ENCODE data around the gene PSMD13.
"Not testable (repeated sequence)": the region's sequence is repeated elsewhere in the genome, so short reads cannot be mapped to it uniquely, and the experiment has no call there.

The PSMD13 gene

DNA sequence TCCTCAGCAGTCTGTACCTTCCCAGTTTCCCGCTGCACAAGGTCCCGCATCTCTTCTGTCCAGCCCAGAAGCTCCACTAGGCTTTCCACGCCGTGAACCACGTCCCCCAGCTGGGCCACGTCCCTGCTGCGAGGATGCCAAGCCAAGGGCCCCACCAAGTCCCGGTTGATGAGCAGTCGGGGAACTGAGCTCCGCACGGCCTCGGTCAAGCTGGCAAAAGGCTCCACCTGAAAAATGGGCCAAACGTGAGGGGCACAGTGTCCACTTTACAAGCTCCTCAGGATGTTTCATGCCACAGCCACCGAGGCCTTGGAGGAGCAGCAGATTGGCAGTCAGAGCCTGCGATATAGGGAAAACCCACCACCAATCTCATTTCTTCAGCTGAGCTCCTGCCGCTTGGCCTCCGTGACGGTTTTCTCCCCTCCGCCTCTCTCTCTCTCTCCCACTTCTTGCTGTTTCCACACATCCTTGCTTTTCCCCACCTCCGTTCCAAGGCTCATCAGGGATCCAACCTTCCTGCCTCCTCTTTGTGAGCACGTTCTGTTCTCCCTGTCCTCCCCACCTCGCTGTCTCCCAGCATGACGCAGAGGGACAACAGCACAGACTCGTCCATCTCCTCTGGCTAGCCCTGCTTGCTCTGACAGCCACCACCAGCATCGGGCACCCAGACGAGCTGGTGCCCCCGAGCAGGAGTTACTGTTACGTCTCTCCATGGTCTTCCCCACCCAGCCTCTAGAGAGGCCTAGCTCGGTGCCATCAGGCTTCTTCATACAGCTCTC lies 17.8 kb upstream of the PSMD13 start:
- DNase-seq (ENCODE audit: low spot score), result no peak

DNA sequence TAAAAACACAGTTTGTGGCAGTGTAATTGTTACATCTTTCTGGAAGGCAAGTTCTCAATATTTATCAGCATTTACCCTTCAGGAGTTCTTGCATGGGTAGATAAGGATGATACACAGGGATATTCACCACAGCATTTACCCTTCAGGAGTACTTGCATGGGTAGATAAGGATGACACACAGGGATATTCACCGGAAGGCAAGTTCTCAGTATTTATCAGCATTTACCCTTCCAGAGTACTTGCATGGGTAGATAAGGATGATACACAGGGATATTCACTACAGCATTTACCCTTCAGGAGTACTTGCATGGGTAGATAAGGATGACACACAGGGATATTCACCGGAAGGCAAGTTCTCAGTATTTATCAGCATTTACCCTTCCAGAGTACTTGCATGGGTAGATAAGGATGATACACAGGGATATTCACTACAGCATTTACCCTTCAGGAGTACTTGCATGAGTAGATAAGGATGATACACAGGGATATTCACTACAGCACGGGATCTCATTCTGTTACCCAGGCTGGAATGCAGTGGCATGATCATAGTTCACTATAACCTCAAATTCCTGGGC lies 16.0 kb upstream of the PSMD13 start:
- not testable (repeated sequence) for DNase-seq (ENCODE audit: low spot score)

DNA sequence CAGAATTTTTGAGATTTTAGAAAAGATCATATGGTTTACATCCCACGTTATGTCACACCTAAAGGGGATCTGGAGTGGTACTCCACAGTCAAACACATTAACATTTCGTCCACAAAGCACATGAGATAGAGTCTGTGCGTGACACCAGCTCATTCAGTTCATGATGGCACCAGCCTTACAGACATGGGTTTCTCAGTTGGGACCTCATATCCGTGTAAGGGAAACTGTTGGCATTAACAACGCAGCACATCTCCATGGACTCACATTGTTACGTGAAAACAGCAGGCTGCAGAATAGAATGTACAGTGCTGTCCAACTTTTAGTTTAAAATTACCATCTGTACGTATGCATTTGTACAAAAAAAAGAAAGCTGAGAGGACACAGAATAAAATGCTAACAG lies 15.2 kb upstream of the PSMD13 start:
- no peak for DNase-seq (ENCODE audit: low spot score)

DNA sequence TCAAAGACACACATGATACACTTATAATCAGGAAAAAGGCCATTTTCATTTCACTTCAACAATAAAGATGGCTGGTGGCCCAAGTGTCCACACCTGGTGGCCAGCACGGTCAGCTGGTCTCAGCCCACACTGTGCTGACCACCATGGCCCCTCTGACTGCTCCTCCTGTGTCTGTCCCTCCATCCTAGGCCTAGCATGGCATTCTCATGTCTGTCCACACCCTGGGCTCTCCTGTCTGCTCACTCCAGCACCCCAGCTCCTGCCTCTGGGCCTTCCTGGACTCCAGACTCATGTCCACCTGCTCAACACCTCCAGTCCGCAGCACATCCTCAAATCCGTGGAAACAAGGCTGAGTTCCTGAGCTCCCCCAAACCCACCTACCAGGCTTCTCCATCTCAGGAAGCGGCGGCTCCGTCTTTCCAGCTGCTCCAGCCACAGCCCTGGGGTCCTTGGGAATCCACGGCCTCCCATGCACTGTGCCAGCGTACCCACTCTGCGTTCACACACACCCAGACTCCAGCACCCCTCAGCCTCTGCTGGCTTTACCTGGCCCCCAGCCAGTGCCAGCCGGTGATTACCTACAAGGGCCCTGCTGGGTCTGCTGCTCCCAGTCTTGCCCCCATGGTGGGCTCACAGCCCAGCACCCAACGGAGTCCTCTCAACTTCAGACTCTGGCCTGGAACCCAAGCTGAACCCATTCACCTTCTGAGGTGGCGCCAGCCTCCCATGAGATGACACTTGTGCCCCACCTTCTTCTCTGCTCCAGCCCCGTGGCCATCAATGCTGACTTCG lies 14.6 kb upstream of the PSMD13 start:
- DNase-seq (ENCODE audit: low spot score), result no peak

DNA sequence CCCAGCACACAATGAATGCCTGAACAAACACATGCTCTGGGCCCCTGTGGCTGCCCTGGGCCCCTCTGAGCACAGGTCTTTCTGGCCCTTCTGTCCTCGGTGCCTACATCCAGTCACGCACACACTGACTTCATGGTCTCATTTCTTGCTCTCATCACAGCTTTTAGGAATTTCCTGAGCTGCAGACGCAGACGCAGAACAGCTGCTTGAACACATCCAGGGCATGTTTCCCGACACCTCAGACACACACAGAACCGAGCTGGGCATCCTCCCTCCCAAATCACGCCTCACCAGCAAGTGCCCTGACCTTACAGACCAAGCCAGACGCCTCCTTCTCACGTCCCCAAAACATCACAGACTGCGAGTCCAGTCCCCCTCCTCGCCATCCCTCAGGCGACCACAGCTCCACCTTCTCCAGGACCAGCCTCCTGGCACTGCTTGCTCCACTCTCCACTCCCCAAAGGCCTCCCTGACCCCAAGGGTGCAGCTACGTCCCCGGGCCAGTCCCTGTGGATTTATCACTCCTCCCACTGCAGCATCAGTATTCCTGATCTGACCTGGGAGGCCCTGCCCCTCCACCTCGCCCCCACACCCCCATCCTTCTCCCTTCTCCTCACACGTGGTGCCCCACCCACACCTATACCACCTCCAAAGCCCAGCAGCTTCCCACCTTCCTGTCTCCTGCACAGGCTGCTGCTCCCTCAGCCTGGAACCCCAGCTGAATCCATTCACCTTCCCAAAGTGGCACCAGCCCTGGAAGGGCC lies 13.6 kb upstream of the PSMD13 start:
- DNase-seq (ENCODE audit: low spot score), result no peak

DNA sequence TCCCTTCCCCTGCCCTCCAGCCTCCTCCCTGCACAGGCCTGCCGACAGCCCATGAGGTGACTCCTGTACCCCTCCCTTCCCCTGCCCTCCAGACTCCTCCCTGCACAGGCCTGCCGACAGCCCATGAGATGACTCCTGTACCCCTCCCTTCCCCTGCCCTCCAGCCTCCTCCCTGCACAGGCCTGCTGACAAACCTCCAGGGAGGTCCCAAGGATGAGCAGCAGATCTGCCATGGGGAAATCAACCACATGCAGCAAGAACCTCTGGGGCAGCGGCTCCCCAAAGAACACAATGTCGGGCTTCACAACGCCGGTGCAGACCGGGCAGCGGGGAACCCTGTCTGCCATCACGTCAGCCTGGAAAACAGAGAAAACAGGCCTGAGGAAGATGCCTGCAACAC lies 12.9 kb upstream of the PSMD13 start:
- DNase-seq (ENCODE audit: low spot score), result no peak

DNA sequence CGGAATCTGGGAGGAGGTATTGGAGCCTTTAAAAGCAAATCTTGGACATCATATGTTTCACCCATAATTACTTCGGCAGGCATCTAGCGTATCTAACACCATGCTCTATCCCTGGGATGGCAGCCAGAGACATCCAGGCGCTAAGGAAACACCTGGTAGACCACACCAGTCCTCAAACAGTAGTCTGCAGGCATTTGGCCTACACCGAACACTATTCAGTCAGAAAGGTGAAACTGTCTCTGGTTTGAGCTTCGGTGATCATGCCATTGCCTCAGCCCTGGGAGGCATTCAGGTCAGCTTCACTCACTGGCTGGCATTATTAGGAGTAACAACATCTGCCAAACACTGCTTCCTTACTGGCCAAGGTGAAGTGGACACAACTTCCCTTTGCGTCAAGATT lies 12.4 kb upstream of the PSMD13 start:
- no peak for DNase-seq (ENCODE audit: low spot score)

DNA sequence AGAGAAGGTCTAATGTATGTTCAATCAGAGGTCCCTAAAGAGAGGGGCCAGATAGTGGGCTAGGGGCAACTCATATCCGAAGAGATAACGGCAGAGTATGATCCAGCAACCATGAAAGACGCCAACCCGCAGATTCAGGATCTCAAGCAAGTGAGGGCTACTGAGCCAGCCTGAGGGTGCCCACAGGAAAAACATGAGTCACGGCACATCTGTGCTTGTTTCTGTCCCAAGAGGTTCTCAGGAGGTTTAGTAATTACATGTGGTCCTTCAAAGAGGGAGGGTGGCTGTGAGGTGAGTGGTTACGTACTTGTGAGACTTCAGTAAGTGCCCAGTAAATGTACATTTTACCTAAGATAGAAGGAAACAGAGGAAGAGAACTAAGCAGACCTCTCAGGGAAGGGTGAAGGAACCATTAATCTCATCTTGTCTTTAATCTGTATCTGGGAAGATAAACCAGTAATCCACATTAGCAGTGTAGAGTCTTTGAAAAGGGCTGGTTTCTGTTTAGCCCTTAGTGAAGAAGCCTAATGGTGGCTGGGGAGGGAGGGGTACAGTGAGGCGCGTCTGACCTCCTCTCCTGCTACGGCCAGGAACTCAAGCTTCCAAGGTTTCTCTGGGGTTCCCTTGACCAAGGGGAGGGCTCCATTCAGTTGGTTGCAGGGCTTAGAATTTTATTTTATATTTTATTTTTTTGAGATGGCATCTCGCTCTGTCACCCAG lies 10.9 kb upstream of the PSMD13 start:
- no peak for DNase-seq (ENCODE audit: low spot score)

DNA sequence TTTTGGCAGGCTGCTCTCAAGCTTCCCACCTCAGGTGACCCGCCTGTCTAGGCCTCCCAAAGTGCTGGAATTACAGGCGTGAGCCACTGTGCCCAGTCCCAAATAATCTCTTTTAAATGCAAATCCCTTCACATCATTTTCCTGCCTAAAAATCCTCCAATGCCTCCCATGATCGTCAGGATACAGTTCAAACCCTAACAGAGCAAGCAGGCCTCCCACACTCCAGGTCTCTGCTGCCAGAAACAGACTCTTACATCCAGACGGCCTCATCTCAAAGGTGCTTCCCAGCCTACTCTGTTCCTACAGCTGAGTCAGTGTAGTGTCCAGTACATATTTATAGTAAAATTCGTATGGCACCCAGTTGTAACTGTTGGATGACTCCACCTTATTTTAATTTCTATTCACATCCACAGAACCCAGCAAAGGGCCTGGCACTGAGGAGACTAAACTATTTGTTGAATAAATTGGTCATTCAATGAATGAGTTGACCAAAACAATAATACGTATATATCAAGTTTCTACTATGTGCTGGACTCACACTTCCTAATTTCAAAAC lies 8.9 kb upstream of the PSMD13 start:
- no peak for DNase-seq (ENCODE audit: low spot score)

DNA sequence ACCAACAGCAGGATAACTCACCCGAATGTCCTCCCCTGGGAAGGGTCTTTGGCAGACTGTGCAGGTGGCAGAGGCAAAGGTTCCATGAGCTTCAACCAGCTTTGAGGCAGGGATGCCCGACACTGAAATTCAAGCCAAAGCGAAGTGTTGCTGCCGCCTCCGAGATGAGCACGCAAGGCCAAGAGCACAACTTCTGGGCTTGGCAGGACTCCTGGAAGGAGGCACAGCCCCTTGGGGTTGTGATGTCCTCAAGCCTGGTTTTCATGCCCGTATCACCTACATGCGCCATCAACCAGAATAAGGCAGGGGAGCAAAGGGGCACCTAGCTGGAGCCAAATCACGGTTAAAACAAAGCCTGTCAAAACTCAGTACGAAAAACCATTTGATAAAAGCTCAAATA lies 6.3 kb upstream of the PSMD13 start:
- no peak for DNase-seq (ENCODE audit: low spot score)

DNA sequence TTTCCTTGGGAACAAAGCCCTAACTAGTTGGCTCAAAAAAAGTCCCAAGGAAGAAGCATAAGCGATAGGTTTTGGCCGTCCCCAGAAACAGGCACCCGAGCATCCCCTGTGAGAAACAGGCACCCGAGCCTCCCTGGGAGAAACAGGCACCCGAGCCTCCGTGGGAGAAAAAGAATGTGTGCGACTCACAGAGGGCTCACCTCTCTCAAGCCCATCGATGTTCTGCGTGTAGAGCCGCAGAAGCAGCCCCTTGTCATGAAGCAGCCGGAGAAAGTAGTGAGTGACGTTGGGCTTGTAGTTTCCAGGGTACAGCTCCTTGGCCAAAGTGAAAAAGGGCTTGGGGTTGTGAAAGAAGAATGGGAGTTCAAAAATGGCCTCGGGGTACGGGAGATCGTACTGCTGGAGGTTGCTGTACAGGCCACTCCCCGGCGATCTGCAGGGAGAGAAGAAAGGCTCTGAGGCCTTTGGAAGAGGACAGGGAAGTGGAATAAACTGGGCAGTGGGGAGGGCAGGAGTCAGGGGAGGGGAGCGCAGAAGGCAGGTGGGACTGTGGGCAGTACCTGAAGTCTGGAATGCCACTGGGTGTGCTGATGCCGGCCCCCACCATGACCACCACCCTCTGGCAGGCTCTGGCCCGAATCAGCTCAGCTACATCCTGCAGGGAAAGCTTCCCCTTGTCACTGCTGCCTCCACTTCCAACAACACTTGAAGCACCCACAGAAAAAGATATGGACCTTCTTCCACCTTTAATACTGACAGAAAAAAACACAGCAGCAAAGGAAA lies 3.8 kb upstream of the PSMD13 start:
- no peak for DNase-seq (ENCODE audit: low spot score)

DNA sequence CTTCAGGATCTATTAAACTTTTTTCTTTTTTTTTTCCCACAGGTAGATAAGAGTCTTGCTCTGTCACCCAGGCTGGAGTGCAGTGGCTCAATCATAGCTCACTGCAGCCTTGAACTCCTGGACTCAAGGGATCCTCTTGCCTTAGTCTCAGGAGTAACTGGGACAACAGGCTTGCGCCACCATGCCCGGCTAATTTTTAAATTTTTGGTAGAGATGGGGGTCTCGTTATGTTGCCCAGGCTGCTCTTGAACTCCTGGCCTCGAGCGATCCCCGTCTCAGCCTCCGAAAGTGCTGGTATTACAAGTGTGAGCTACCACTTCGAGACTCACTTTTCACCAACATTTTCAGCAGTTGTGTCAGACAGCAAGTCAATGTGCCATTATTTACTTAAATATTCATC lies 1.6 kb upstream of the PSMD13 start:
- no peak for DNase-seq (ENCODE audit: low spot score)

DNA sequence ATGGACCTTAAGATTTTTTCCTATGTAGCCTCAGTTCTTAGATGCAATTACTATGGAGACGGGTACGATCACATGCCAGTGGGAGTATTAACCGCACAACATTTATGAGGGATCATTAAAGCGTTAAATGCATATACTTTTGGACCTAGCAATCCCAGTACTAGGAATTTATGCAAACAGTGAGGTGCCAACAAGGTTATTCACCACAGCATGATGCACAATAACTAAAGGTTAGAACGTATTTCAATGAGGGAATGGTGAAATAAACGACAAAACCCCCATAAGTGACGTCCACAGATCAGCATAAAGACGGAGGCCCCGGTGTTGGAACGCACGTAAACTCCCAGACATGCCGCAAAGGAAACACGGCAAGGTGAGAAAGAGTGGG lies 1.2 kb upstream of the PSMD13 start:
- DNase-seq (ENCODE audit: low spot score), result peak; percentile 11

DNA sequence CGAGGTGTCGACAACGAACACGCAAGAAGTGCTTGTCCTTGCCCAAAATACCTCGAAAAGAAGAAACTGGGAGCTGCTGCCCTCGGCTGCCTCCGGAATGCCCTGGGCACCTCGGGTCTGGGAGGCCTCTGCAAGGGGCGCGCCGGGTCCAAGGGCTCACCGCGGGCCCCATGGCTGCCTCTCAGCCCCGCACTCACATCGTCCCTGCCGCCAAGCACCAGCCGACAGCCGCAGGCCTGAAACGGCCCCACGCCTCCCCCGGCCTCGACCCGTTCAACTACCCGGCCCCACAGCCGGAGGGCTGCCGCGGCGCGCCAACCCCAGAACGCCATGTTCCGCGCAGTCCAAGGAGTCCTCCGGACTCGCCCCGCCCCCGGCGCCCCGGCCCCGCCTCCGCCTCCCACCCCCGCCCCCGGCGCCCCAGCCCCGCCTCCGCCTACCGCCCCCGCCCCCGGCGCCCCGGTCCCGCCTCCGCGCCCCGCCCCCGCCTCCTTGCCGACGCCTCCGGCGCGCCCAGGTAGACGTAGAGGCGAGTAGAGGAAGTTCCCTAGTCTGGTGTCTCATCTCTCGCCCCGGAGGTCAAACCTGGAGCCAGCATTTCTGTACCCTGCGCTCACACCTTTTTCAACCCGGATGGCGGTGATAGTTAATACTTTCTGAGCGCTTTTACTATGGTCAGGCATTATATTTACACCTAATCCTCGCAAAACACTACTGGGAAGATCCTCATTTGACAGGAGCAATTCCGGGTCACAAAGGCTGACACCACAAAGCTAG lies 591 bp upstream of the PSMD13 start, which contains the start of gene SIRT3:
Gene SIRT3, minus strand, starts transcription at position 346 of the 777 bp plus-strand sequence. Its CDS starts 14 bp downstream, at position 332.
- DNase-seq (ENCODE audit: low spot score), result peak; percentile 84

DNA sequence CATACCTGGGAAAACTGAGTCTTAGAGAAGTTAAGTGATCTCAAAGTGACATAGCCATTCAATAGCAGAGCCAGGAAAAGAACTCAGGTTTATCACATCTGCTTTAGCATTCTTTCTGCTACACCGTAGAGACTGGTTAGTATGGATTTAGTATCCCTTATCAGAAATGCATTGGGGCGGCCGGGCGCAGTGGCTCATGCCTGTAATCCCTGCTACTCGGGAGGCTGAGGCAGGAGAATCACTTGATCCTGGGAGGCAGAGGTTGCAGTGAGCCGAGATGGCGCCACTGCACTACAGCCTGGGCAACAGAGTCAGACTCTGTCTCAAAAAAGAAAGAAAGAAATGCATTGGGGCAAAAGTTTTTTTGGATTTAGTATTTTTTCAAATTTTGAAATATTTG lies 1.6 kb downstream of the PSMD13 start:
- DNase-seq (ENCODE audit: low spot score), result not testable (repeated sequence)

DNA sequence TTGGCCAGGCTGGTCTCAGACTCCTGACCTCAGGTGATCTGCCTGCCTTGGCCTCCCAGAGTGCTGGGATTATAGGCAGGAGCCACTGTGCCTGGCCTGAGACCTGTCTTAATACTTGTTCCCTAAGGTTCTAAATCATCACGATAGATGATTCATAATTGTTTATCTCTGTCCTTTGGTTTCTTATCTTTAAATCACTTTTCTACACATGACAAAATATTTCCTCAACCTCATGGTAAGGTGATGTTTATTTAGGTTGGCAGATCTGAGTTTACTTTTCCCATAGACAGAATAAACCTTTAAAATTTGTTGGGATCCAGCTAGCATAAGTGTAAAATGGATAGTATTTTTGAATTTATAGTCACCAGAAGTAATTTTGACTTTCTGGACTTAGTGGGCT lies 3.5 kb downstream of the PSMD13 start:
- DNase-seq (ENCODE audit: low spot score), result no peak

DNA sequence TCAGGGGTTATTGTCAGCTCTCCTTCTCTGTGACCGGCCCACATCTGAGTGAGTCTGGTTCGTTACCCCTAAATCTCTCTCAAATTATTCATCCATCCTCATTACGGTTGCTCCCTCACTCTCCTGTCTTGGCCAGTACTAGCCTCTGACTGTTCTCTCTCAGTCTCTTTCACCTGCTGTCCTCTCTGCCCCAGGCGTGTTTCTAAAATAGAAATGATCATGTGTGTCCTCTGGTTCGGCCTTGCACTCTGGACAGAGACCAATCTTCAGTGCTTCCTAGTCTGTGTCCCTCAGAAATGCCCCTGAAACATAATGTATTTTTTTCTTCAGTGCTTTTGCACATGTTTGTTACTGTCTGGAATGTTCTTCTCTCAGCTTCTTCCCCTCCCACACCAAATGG lies 4.9 kb downstream of the PSMD13 start:
- DNase-seq (ENCODE audit: low spot score), result no peak

DNA sequence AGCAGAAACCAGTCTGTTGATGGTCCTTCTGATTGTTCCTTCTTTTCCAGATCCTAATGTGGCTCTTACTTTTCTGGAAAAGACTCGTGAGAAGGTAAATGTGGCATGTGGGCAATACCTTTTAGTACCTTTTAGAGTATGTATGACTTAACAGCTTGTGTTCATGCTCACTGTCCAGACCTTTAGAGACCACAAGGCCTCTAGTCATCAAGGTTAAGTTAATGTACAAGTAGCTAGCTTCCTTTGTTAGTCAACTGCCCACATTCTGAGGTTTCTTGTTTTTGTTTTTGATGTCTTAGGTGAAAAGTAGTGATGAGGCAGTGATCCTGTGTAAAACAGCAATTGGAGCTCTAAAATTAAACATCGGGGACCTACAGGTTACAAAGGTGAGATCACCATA lies 7.6 kb downstream of the PSMD13 start:
- no peak for DNase-seq (ENCODE audit: low spot score)

DNA sequence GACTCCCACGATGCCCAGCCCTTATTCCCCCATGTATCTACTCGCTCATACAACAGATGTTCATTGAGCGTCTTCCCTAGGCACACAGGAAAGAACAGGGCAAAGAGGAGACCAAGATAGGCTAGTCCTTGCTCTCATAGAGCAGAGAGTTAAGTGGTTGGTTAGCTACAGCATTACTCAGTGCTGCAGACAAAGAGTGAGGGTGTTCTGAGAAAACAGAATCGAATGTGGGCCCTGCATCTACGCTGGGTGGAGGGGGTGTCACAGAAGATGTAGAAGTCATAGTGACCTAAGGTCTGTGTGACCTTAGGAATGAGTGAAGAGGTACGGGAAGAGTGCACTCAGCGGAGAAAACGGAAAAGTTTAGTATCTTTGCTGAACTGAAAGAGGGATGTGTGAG lies 12.3 kb downstream of the PSMD13 start:
- DNase-seq (ENCODE audit: low spot score), result no peak

DNA sequence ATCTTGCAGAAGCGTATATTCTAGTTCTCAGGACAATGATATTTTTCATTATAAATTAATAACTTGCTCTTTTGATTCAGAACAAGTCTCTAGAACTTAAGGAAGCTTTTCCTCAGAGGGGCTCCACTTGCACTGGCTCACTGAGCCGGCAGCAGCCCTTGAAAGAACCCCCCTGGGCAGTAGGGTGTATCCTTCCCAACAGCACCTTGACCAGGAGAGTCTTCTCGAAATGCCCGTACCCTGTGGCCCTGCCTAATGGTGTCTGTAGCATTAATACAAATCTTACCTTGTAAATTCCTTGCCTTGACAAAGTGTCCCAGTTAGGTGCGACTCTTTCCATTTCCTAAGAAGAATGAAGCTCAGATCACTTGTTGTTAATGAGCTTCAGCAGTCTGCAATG lies 13.5 kb downstream of the PSMD13 start:
- DNase-seq (ENCODE audit: low spot score), result no peak

All from COLO829 (cell line).